Measurements from ENCODE around the gene PRUNE1.

Gene PRUNE1

GRCh38 chr1:151051356-151052009 is 43.2 kb downstream of the PRUNE1 start:
- no peaks in the 10 kb centered on the region for H3K9me3 ChIP-seq (ENCODE audit: control insufficient read depth, insufficient read depth, low read depth, low read length)
- H3K4me3 ChIP-seq (ENCODE audit: low read depth, low read length): no peak overlapping the region
- H3K4me1 ChIP-seq (ENCODE audit: control insufficient read depth, insufficient read depth, low read length): peaks cover 5% of the 10 kb centered on the region
- no peaks in the 10 kb centered on the region for H3K27me3 ChIP-seq (ENCODE audit: control insufficient read depth, insufficient read depth, low read length)
- peaks cover 58% of the 10 kb centered on the region for H3K36me3 ChIP-seq (ENCODE audit: control insufficient read depth, insufficient read depth, low read length)
- no peak overlapping the region for H3K9ac ChIP-seq (ENCODE audit: low read length)
- H3K27ac ChIP-seq (ENCODE audit: low read depth, low read length): no peak overlapping the region

GRCh38 chr1:151054971-151055547 is 46.8 kb downstream of the PRUNE1 start:
- peaks cover 63% of the 10 kb centered on the region for H3K36me3 ChIP-seq (ENCODE audit: control insufficient read depth, insufficient read depth, low read length)
- peaks cover 15% of the 10 kb centered on the region for H3K4me1 ChIP-seq (ENCODE audit: control insufficient read depth, insufficient read depth, low read length)
- no peak overlapping the region for H3K9ac ChIP-seq (ENCODE audit: low read length)
- H3K9me3 ChIP-seq (ENCODE audit: control insufficient read depth, insufficient read depth, low read depth, low read length): no peaks in the 10 kb centered on the region
- no peaks in the 10 kb centered on the region for H3K27me3 ChIP-seq (ENCODE audit: control insufficient read depth, insufficient read depth, low read length)
- H3K4me3 ChIP-seq (ENCODE audit: low read depth, low read length): no peak overlapping the region
- H3K27ac ChIP-seq (ENCODE audit: low read depth, low read length): no peak overlapping the region

- no peak overlapping the region for H3K9ac ChIP-seq (ENCODE audit: low read length)
- H3K4me3 ChIP-seq (ENCODE audit: low read depth, low read length): no peak overlapping the region
- no peaks in the 10 kb centered on the region for H3K27me3 ChIP-seq (ENCODE audit: control insufficient read depth, insufficient read depth, low read length)
- H3K27ac ChIP-seq (ENCODE audit: low read depth, low read length): no peak overlapping the region
- peaks cover 62% of the 10 kb centered on the region for H3K36me3 ChIP-seq (ENCODE audit: control insufficient read depth, insufficient read depth, low read length)
- H3K9me3 ChIP-seq (ENCODE audit: control insufficient read depth, insufficient read depth, low read depth, low read length): no peaks in the 10 kb centered on the region
- H3K4me1 ChIP-seq (ENCODE audit: control insufficient read depth, insufficient read depth, low read length): peaks cover 15% of the 10 kb centered on the region
These were observed 47.3 kb downstream of the PRUNE1 start for GRCh38 chr1:151055581-151055980.

GRCh38 chr1:151056149-151056548 is 47.9 kb downstream of the PRUNE1 start:
- H3K27ac ChIP-seq (ENCODE audit: low read depth, low read length): no peak overlapping the region

GRCh38 chr1:151058692-151059091 is 50.4 kb downstream of the PRUNE1 start:
- Histone ChIP-seq H3K4me3 (ENCODE audit: low read depth, low read length) (peak overlapping the region; percentile 97), H3K27me3 (ENCODE audit: control insufficient read depth, insufficient read depth, low read length) (no peaks in the 10 kb centered on the region), H3K27ac (ENCODE audit: low read depth, low read length) (peak overlapping the region; percentile 88; the same call in 1 of the 2 replicates), H3K9me3 (ENCODE audit: control insufficient read depth, insufficient read depth, low read depth, low read length) (no peaks in the 10 kb centered on the region), H3K9ac (ENCODE audit: low read length) (peak overlapping the region; percentile 96), H3K4me1 (ENCODE audit: control insufficient read depth, insufficient read depth, low read length) (peaks cover 21% of the 10 kb centered on the region), H3K36me3 (ENCODE audit: control insufficient read depth, insufficient read depth, low read length) (peaks cover 33% of the 10 kb centered on the region)

More at GRCh38 chr1:151056149-151056548, 47.9 kb downstream of the PRUNE1 start:
- Histone ChIP-seq H3K4me3 (ENCODE audit: low read depth, low read length) (no peak overlapping the region), H3K4me1 (ENCODE audit: control insufficient read depth, insufficient read depth, low read length) (peaks cover 15% of the 10 kb centered on the region), H3K36me3 (ENCODE audit: control insufficient read depth, insufficient read depth, low read length) (peaks cover 57% of the 10 kb centered on the region), H3K27me3 (ENCODE audit: control insufficient read depth, insufficient read depth, low read length) (no peaks in the 10 kb centered on the region), H3K9ac (ENCODE audit: low read length) (no peak overlapping the region), H3K9me3 (ENCODE audit: control insufficient read depth, insufficient read depth, low read depth, low read length) (no peaks in the 10 kb centered on the region)

GRCh38 chr1:151059109-151060006 is 51.1 kb downstream of the PRUNE1 start, which contains the start of gene CDC42SE1:
Gene CDC42SE1 (minus strand): TSS chr1:151059622. CDS start chr1:151055730, 3,892 bp downstream.
- Histone ChIP-seq H3K4me1 (ENCODE audit: control insufficient read depth, insufficient read depth, low read length) (peaks cover 22% of the 10 kb centered on the region), H3K27me3 (ENCODE audit: control insufficient read depth, insufficient read depth, low read length) (no peaks in the 10 kb centered on the region), H3K9ac (ENCODE audit: low read length) (peak within 1 kb of the TSS; percentile 96), H3K9me3 (ENCODE audit: control insufficient read depth, insufficient read depth, low read depth, low read length) (no peaks in the 10 kb centered on the region), H3K36me3 (ENCODE audit: control insufficient read depth, insufficient read depth, low read length) (peaks cover 26% of the 10 kb centered on the region), H3K4me3 (ENCODE audit: low read depth, low read length) (peak within 1 kb of the TSS; percentile 97), H3K27ac (ENCODE audit: low read depth, low read length) (peak within 1 kb of the TSS; percentile 88)

GRCh38 chr1:151060007-151060656 is 51.9 kb downstream of the PRUNE1 start, which contains the start of gene MLLT11:
Gene MLLT11 (plus strand): TSS chr1:151060397. CDS start chr1:151067225, 6,828 bp downstream.
- Histone ChIP-seq H3K9ac (ENCODE audit: low read length) (peak within 1 kb of the TSS; percentile 96), H3K27me3 (ENCODE audit: control insufficient read depth, insufficient read depth, low read length) (no peaks in the 10 kb centered on the region), H3K4me1 (ENCODE audit: control insufficient read depth, insufficient read depth, low read length) (peaks cover 24% of the 10 kb centered on the region), H3K4me3 (ENCODE audit: low read depth, low read length) (peak within 1 kb of the TSS; percentile 97), H3K36me3 (ENCODE audit: control insufficient read depth, insufficient read depth, low read length) (peaks cover 19% of the 10 kb centered on the region), H3K9me3 (ENCODE audit: control insufficient read depth, insufficient read depth, low read depth, low read length) (no peaks in the 10 kb centered on the region), H3K27ac (ENCODE audit: low read depth, low read length) (peak within 1 kb of the TSS; percentile 88)

GRCh38 chr1:151060657-151061421 is 52.6 kb downstream of the PRUNE1 start:
- Histone ChIP-seq H3K4me3 (ENCODE audit: low read depth, low read length) (peak overlapping the region; percentile 97), H3K27me3 (ENCODE audit: control insufficient read depth, insufficient read depth, low read length) (no peaks in the 10 kb centered on the region), H3K36me3 (ENCODE audit: control insufficient read depth, insufficient read depth, low read length) (peaks cover 13% of the 10 kb centered on the region), H3K9me3 (ENCODE audit: control insufficient read depth, insufficient read depth, low read depth, low read length) (no peaks in the 10 kb centered on the region), H3K9ac (ENCODE audit: low read length) (peak overlapping the region; percentile 88), H3K27ac (ENCODE audit: low read depth, low read length) (peak overlapping the region; percentile 73; the same call in 1 of the 2 replicates), H3K4me1 (ENCODE audit: control insufficient read depth, insufficient read depth, low read length) (peaks cover 24% of the 10 kb centered on the region)

- H3K4me3 ChIP-seq (ENCODE audit: low read depth, low read length): peak overlapping the region; percentile 97
- H3K9me3 ChIP-seq (ENCODE audit: control insufficient read depth, insufficient read depth, low read depth, low read length): no peaks in the 10 kb centered on the region
- H3K9ac ChIP-seq (ENCODE audit: low read length): peak overlapping the region; percentile 88
- H3K4me1 ChIP-seq (ENCODE audit: control insufficient read depth, insufficient read depth, low read length): peaks cover 21% of the 10 kb centered on the region
- H3K27ac ChIP-seq (ENCODE audit: low read depth, low read length): no peak overlapping the region
- H3K36me3 ChIP-seq (ENCODE audit: control insufficient read depth, insufficient read depth, low read length): peaks cover 9% of the 10 kb centered on the region
- H3K27me3 ChIP-seq (ENCODE audit: control insufficient read depth, insufficient read depth, low read length): no peaks in the 10 kb centered on the region
These were observed 53.5 kb downstream of the PRUNE1 start for GRCh38 chr1:151061704-151062103.
